IPS DF 19.7 (cell line): ENCODE data around the gene CENPX.

Experiments used
- DNase-seq: peaks from one replicate; pipeline ENCODE4 v3.0.0-alpha.2; 2013; ENCODE audit warnings: low read depth, low spot score

CENPX gene

GRCh38 chr17:82023447-82024241 is 966 bp upstream of the CENPX start:
- DNase-seq: no peak

GRCh38 chr17:82022981-82023446 is 336 bp upstream of the CENPX start, which contains the start of gene LRRC45:
Gene LRRC45 (plus strand): TSS chr17:82023305. CDS start chr17:82023644, 339 bp downstream.
- peak; percentile 94 for DNase-seq

- DNase-seq: no peak
Observed at GRCh38 chr17:82021900-82022309, 773 bp downstream of the CENPX start.

GRCh38 chr17:82021107-82021899 is 1.4 kb downstream of the CENPX start:
- DNase-seq: no peak

- no peak for DNase-seq
Observed at GRCh38 chr17:82020572-82021106, 2.0 kb downstream of the CENPX start.

GRCh38 chr17:82019690-82020571 is 2.7 kb downstream of the CENPX start:
- no peak for DNase-seq

GRCh38 chr17:82018989-82019689 is 3.5 kb downstream of the CENPX start:
- DNase-seq: no peak

GRCh38 chr17:82018152-82018988 is 4.3 kb downstream of the CENPX start:
- DNase-seq: no peak

GRCh38 chr17:82017612-82018151 is 5.0 kb downstream of the CENPX start:
- no peak for DNase-seq

GRCh38 chr17:82016875-82017459 is 5.7 kb downstream of the CENPX start:
- no peak for DNase-seq

GRCh38 chr17:82016061-82016874 is 6.4 kb downstream of the CENPX start:
- no peak for DNase-seq

GRCh38 chr17:82015311-82015971 is 7.2 kb downstream of the CENPX start:
- DNase-seq: no peak

GRCh38 chr17:82014971-82015310 is 7.7 kb downstream of the CENPX start:
- no peak for DNase-seq

GRCh38 chr17:82014432-82014831 is 8.2 kb downstream of the CENPX start:
- no peak for DNase-seq

GRCh38 chr17:82013772-82014321 is 8.8 kb downstream of the CENPX start:
- no peak for DNase-seq

GRCh38 chr17:82013341-82013740 is 9.3 kb downstream of the CENPX start:
- no peak for DNase-seq

GRCh38 chr17:82012640-82013295 is 9.9 kb downstream of the CENPX start:
- DNase-seq: no peak
